NCI-H146 treated with DMSO at 0.1 percent for 48 hours (cell line): ENCODE results near the gene HDC.

Experiments
- DNase-seq: peaks from one replicate; lab custom pipeline; 2025; ENCODE audit not compliant: unreplicated experiment; lab: John Stamatoyannopoulos, UW

Gene HDC

DNA sequence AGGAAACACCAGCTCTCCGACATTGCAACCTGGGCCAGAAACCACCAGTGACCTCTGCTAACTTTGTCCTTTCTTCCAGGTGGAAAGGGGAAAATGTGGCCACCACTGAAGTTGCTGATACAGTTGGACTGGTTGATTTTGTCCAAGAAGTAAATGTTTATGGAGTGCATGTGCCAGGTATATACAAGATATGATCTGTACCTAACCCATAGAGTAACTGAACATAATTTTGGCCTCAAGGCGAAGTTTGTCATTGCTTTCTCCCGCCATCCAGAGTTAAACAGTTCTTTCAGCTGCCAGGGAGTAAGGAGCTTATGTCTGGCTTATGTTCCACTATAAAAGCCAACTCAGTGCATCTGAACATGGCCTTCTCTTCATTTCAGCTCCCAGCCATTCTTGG is 36.7 kb downstream of the HDC start:
- DNase-seq, result no peak

DNA sequence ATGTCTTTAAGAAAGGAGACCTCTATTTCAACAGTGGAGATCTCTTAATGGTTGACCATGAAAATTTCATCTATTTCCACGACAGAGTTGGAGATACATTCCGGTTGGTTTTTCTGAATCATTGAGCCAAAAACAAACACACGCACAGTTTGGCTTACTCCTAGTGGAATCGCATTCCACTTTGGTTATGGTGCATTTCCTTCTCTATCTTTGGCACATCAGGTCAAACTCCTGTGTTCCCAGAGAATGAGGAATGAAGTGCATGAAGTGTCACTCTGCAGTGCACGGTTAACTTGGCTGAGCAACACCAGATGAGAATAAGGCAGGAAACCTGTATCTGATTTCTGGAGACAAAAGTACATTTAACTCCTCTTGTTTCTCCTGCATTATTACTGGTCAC is 38.5 kb downstream of the HDC start:
- no peak for DNase-seq

- DNase-seq, result no peak
Measured at GRCh38 chr15:50225938-50226337, 39.6 kb downstream of the HDC start.

DNA sequence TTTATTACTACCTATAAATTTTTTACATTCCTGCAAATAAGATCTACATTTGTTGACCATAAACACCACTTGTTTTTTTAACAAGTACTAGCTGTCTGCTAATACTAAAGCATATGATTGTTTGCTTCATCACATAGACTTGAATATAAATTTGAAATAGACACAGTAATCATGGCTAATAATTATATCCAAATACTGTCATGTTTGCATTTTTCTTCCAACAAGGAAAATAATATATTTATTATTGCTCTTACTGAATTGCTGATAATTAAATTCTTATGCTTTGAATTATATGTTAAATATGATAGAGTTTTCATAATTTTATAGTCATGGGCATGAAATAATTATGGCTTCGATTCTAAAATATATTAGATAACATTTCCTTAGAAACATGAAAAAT is 40.5 kb downstream of the HDC start:
- no peak for DNase-seq

DNA sequence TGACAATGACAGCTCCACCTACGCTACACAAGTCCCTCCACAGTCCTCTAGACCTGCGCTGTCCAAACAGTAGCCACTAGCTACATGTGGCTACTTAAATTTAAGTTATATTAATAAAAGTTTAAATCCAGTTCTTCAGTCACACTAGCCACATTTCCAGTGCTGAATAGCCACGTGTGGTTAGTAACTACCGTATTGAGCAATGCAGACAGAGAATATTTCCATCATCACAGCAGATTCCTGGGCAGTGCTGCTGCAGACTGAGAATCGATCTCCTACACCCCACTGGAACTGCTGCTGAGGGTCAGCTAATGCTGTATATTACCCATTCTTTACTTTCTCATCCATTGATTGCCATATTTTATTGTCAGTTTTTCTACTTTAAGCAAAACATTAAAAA is 40.9 kb downstream of the HDC start:
- DNase-seq, result no peak

DNA sequence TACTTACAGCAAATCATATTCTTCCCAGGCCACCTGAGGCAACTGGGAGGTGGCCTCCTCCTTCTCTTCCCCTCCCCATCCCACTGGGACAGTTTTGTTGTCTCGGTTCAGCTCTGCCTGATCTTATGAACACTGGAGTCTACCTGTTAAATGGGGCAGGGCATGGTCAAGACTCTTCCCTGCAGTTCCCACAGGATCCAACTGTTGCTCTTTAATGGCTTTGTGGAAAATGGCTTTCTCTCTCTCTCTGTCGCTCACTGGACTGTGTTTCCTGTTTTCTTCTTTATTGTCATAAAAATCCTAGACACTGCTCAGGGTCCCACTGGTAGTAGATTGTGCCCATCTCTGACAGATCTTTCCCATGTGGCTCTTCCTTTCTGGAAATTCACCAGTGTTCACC is 43.3 kb downstream of the HDC start:
- DNase-seq, result no peak

GRCh38 chr15:50219820-50220219 is 45.7 kb downstream of the HDC start:
- DNase-seq, result peak; percentile 7

GRCh38 chr15:50218691-50219090 is 46.8 kb downstream of the HDC start:
- no peak for DNase-seq

- no peak for DNase-seq
Measured at GRCh38 chr15:50218291-50218690, 47.2 kb downstream of the HDC start.

- no peak for DNase-seq
Measured at GRCh38 chr15:50210462-50211157, 54.9 kb downstream of the HDC start.

DNA sequence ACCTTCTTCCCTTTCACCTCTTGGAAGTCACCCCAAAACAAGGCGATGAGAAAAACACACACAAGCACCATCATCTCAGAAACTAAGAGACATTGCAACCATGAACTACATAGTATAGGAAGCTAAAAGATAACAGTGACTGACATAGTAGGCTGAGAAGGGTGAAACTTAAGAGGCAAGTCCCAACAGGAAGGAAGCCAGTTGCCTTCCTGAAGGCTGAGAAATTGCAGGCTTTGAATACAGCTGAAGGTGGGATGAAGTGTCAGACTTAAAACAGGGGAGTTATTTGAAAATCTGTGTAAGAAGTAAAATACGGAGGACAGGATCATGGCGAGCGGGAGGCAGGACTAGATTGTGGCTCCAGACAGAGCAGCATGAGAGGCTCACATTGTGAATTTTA is 55.7 kb downstream of the HDC start:
- DNase-seq, result no peak

- no peak for DNase-seq
Measured at GRCh38 chr15:50206020-50206419, 59.5 kb downstream of the HDC start.

DNA sequence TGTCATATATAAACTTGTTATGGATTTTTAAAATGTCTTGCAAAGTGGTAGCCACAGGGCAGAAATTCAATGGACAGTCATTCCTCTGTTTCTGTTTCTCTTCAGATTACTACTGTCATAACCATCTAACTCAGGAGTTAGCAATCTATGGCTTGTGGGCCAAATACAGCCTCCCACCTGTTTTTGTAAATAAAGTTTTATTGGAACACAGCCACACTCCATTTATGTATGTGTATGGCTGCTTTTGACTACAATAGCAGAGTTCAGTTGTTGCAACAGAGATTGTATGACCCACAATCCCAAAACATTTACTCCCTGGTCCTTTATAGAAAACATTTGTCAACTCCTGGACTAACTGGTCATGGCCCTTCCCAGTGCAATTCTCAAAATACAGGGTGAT is 63.5 kb downstream of the HDC start:
- no peak for DNase-seq

DNA sequence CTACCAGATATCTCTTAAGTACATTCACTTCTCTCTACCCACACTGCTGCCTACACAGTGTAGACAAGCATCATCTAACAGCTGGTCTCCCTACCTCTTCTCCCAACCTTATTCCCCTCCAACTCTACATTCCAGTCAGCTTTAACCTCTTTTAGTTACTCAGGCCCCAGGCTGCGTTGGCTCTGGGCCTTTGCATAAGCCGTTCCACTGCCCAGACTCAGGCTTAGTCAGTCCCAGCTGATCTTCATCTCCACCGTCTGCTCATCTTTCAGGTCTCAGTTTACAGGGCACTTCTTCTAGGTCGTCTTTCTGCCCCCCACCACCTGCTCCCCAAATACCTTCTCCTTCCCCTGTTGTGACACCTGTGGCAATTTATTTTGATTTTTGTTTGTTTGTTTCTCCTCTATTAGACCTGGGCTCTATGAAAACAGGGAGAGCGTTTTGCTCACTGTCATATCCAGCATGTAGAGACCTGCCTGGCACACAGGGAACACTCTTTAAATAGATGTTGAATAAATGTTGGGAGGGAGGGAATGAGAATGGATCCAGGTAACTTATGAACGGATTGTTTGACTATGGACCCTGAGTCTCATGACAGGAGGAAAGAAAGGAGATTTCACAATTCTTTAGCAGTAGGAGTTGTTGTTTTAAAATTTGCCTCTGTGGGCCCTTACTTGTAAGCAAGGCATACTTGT is 72.5 kb downstream of the HDC start:
- no peak for DNase-seq

GRCh38 chr15:50192164-50192563 is 73.4 kb downstream of the HDC start:
- DNase-seq, result no peak
